Measurements from ENCODE around the gene FAM200B. TPM values are rescaled to one million over a fixed set of nuclear protein-coding genes. Genes with fewer than 3 reads are reported as not detected.

Gene FAM200B
- total RNA-seq, 1 donor from 2014 or later, result 11.0 TPM

- intact Hi-C loops (cut with micrococcal nuclease), result no loop called here
These were observed 12.8 kb downstream of the FAM200B start for GRCh38 chr4:15694431-15694830.

- intact Hi-C loops (cut with micrococcal nuclease), result no loop called here
These were observed 13.6 kb downstream of the FAM200B start for GRCh38 chr4:15695240-15695699.

GRCh38 chr4:15695729-15696128 is 14.1 kb downstream of the FAM200B start:
- intact Hi-C loops (cut with micrococcal nuclease), result no loop called here

DNA sequence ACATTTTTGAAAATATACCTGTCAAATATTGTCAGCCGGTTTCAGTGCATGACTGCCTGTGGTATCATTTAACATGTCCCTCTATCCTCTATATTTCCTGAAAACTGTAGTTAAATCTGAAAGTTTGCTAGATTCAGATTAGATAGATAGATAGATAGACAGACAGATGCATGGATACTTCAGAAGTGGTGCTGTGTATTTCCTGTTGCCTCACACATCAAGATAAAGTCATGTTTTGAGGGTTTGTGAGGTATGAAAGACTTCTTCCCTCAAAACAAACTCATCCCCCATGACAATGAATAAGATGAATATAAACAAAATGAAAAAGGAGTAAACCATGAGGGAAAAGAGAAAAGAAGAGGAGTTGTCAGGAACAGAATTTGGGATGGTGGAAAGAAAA is 15.2 kb downstream of the FAM200B start:
- intact Hi-C loops (cut with micrococcal nuclease), result no loop called here

DNA sequence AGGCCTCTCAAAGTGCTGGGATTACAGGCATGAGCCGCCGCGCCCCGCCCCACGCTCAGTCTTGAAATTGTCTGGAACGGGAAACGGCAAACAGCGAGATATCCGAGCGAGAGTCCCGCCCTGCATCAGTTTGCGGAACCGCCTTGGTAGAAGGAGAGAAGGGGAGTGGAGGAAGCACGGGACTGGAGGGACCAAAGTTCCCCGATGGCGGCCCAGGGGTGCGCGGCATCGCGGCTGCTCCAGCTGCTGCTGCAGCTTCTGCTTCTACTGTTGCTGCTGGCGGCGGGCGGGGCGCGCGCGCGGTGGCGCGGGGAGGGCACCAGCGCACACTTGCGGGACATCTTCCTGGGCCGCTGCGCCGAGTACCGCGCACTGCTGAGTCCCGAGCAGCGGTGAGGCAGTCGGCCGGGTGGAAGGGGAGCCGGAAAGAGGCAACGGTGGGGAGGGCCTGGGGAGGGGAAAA is 21.3 kb downstream of the FAM200B start, which contains the start of gene BST1:
BST1 (plus strand) TSS at position 125 of the 463 bp plus-strand sequence; CDS start at position 205, 80 bp downstream.
- intact Hi-C loops (cut with micrococcal nuclease), result loop anchor here (2.0 kb wide), 1 partner anchor 22 kb away; the partner anchor contains the start of gene FAM200B

- intact Hi-C loops (cut with micrococcal nuclease), result loop anchor here (2.0 kb wide), 1 partner anchor 23 kb away; the partner anchor contains the start of gene FAM200B
These were observed 21.8 kb downstream of the FAM200B start for GRCh38 chr4:15703439-15703838.

GRCh38 chr4:15704129-15704528 is 22.5 kb downstream of the FAM200B start:
- intact Hi-C loops (cut with micrococcal nuclease), result no loop called here

DNA sequence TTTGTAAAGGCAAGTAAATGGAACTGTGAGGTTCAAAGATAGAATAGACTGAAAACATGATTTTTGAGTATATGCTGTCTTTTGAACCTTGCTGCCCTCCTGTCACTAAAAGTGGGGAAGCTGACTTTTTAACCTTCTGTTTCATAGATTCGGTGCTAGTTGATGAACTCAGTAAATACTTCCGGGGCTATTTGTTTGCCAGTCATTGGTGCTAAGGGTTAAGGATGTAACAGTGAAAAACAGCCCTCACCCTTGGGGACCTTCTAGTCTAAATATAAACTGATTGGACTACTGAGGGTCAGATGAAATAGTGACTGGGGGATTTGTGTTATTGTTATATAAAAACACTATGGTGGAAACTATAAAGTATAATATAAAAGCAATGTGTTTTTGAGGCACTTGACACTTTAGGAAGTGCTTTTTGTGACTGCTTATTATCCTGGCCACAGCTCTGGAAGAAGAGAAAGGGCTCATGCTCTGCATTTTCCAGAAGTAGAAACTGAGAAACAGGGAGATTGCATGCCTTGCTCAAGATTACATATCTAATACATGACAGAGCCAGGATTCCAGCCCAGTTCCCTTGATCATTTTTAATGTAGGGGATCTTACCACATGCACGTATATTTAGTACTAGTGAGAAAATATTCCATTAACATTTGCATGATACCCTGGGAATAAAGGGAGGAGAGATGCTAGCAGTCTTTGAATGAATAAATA is 25.2 kb downstream of the FAM200B start:
- intact Hi-C loops (cut with micrococcal nuclease), result no loop called here

DNA sequence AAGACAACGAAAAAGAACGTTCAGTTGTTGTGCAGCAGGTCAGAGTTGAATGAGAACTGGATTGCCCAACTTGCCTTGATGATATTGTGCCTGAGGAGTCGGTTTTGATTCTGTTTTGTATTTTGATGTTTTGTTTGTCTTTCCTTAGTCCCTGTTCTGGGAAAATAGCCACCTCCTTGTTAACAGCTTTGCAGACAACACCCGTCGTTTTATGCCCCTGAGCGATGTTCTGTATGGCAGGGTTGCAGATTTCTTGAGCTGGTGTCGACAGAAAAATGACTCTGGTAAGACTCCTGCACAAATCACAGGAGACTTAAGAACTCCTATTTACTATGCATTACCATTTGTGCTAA is 25.7 kb downstream of the FAM200B start:
- intact Hi-C loops (cut with micrococcal nuclease), result no loop called here

DNA sequence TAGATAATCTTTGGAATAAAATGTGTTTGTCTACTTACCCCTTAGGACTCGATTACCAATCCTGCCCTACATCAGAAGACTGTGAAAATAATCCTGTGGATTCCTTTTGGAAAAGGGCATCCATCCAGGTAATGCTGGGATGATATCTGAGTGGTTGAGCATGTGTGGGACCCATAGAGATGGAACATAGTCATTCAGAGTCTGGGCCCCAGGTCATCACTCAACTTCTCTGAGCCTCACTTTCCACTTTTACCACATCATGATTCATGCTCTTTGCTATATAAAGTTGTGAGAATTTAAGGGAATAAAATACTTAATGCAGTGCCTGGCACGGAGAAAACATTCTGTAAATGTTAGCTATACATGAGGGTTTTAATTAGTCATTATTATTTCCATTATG is 30.1 kb downstream of the FAM200B start:
- intact Hi-C loops (cut with micrococcal nuclease), result no loop called here

DNA sequence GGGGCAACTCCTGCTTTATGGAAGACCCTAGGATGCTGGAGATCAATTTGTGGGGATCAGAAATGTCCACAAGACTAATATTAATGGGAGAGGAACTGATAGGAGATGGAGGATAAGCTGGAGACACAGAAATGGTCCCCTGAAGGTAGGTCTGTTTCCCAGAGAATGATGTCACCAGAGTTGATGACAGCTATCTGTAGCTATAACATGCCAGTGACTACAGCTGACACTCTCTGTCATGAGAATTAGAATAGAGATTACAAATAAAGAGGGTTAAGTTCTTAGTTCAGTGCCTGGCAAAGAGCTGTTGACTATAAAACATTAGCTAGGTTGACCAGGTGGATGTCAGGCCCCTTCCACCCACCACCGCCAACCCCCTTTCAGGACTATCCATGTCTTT is 30.6 kb downstream of the FAM200B start:
- intact Hi-C loops (cut with micrococcal nuclease), result no loop called here

- intact Hi-C loops (cut with micrococcal nuclease), result no loop called here
These were observed 32.5 kb downstream of the FAM200B start for GRCh38 chr4:15714141-15714540.

GRCh38 chr4:15714646-15715435 is 33.2 kb downstream of the FAM200B start:
- intact Hi-C loops (cut with micrococcal nuclease), result no loop called here

DNA sequence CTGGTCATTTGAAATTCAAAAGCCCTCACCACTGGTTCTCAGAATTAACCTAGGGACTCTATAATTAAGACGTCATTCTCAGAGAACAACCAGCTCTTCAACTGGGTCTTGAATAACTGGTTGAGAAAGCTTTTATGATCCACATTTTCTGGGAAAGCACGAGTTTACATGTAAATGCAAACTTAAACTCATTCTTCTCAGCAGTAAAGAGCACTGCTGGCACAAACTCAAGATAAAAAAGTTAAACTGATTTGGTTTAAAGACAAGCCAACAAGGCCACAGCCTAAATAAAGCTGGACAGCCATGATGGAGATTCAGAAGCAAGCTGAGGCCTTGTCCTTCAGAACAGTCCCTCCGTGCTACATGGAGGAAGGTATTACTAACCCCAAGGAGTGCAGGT is 34.5 kb downstream of the FAM200B start:
- intact Hi-C loops (cut with micrococcal nuclease), result no loop called here

GRCh38 chr4:15717086-15717485 is 35.5 kb downstream of the FAM200B start:
- intact Hi-C loops (cut with micrococcal nuclease), result no loop called here

DNA sequence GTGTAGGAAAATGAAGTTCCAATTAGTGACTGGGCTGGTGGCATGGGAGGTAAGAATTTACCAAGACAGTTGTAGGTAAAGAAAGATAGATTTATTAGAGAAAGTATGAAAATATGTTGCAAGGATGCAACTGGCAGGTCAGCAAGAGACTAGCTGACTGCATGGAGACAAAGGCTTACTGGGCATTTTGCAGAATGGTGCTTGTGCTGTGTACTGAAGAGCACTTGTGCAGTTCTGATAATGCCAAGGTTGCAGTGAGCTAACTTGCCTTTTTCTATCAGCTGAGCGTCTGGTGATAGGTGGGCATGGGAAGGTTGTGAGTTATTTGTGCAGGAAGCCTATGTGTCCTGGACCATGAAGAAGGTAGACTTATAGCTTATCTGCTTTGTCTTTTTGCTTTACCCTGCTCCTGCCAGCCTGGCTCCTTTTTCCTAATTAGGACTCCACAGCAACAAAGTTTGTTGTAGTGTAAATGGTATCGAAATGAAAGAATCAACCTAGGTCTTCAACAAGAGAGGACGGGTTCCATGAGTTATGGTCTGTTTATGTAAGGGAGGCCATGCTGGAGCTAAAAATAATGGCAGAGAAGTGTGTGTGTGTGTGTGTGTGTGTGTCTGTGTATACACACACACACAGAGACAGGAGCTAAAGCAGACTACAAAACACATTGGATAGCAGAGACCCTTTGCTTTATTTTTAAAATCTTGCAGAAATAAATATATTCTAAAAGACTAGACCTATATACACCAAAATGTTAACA is 36.2 kb downstream of the FAM200B start:
- intact Hi-C loops (cut with micrococcal nuclease), result no loop called here

GRCh38 chr4:15718465-15718864 is 36.8 kb downstream of the FAM200B start:
- intact Hi-C loops (cut with micrococcal nuclease), result no loop called here

GRCh38 chr4:15718959-15719358 is 37.3 kb downstream of the FAM200B start:
- intact Hi-C loops (cut with micrococcal nuclease), result no loop called here

DNA sequence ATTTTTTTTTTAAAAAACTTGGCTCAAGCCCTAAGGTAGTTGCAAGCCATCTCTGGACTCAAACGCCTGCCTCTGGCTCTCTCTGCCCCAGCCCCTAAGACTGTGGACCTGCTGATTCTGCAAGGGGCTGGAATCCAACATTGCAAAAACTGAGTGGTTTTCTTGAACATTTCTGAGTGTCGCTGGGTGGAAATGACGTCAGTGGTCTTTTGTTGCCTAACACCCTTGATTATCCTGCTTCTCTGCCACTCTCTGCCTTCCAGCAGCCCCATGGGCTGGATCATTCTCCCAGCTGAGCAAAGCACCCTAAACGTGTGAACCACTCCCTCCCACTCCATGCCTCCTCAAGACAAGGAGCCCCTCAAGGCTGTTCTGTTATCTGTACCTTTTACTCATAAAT is 37.9 kb downstream of the FAM200B start:
- intact Hi-C loops (cut with micrococcal nuclease), result no loop called here

DNA sequence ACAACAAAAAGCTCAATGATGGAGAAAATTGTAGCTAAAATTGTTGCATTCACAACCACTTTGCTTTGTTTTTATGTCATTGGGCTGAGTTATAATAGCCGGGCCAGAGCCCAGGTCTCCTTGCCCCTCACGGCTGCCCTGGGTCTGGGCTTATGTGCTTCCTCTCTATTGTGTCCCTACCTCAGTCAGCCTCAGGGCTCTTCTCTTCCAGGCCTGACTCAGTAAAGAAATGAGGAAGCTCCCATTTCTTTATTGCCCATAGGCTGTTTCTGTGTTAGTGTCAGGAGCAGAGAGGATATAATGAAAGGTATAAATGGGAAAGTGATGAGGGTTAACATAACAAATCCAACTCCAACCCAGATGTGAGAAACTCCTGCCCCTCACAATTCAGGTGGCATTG is 39.2 kb downstream of the FAM200B start:
- intact Hi-C loops (cut with micrococcal nuclease), result no loop called here

DNA sequence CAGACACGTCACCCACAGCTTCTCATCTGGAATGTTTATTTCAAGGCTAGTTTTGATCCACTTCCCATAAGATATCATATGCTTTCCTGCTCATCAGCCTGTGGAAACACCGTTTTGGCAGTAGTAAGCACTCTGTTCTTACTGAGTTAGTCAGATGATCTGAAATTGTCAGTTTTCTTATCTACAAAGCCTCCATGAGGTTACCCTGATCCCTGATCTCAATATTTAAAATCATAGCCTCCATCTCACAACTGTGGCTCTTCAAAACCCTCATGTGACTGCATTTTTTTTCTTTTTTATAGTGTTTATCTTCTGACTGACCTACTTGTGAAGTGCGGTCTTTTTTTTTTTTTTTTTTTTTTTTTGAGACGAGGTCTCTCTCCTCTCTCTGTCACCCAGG is 44.0 kb downstream of the FAM200B start:
- intact Hi-C loops (cut with micrococcal nuclease), result no loop called here

Data from T-helper 2 cell treated with Interferon-gamma antibody and Interleukin-4, amounts not matched to agents 100 ng/mL and 5 ng/mL, for 36 hours (primary cell).